IMR-90 (cell line): ENCODE results near the gene ARHGEF16. TPM values are rescaled to one million over a fixed set of nuclear protein-coding genes. Genes with fewer than 3 reads are reported as not detected.

Experiments used
- ATAC-seq: fragments of 200-7000 bp; cut with Tn5 transposase; 2 replicates; pipeline ENCODE4 v1.9.1; 2020; ENCODE audit warnings: low read depth, mild to moderate bottlenecking, moderate library complexity
- BruUV-seq: library from RNA; stranded (reverse); fragments of 400-500 nt; replicated peaks from 2 replicates; lab custom pipeline; 2021; lab: Mats Ljungman, UMichigan
- CTCF ChIA-PET: fragments of 300-600 bp; formaldehyde crosslinking; extraction: SDS; loops from one replicate; lab custom pipeline; 2021; ENCODE audit warnings: antibody characterized with exemption; lab: Yijun Ruan, JAX
- POLR2A ChIA-PET: fragments of 300-600 bp; sonication (Branson Sonifier 250); formaldehyde crosslinking; loops from one replicate; lab custom pipeline; 2022; ENCODE audit warnings: antibody characterized with exemption; ENCODE audit not compliant: unreplicated experiment; lab: Charles Lee
- DNase-seq: peaks from one replicate; pipeline ENCODE4 v3.0.0; 2013
- H2AFZ ChIP-seq: replicated peaks from 2 replicates; pipeline ENCODE3; 2013; ENCODE audit warnings: low read length, mild to moderate bottlenecking; ENCODE audit not compliant: poor library complexity
- H2AK5ac ChIP-seq: 2 replicates; pipeline ENCODE4 v1.6.1; 2013; ENCODE audit warnings: low read depth, low read length, inconsistent platforms
- H2AK9ac ChIP-seq: replicated peaks from 2 replicates; pipeline ENCODE3; 2013; ENCODE audit warnings: mild to moderate bottlenecking, low read depth, low read length, moderate library complexity; ENCODE audit not compliant: poor library complexity
- H2BK120ac ChIP-seq: 2 replicates; pipeline ENCODE4 v1.6.1; 2013; ENCODE audit warnings: low read depth, low read length, inconsistent platforms
- H2BK15ac ChIP-seq: 3 replicates; pipeline ENCODE4 v1.6.1; 2013; ENCODE audit warnings: low read depth, low read length, inconsistent platforms
- H2BK20ac ChIP-seq: 2 replicates; pipeline ENCODE4 v1.6.1; 2013; ENCODE audit warnings: low read depth, mild to moderate bottlenecking, inconsistent platforms, low read length, moderate library complexity
- H2BK5ac ChIP-seq: 2 replicates; pipeline ENCODE4 v1.6.1; 2013; ENCODE audit warnings: mild to moderate bottlenecking, low read depth, low read length, inconsistent platforms; ENCODE audit not compliant: poor library complexity, severe bottlenecking
- H3K14ac ChIP-seq: replicated peaks from 2 replicates; pipeline ENCODE4 v1.6.1; 2013; ENCODE audit warnings: low read depth, low read length, inconsistent platforms
- H3K18ac ChIP-seq: 2 replicates; pipeline ENCODE4 v1.6.1; 2013; ENCODE audit warnings: low read depth, low read length, control low read depth
- H3K23ac ChIP-seq: 2 replicates; pipeline ENCODE4 v1.6.1; 2013; ENCODE audit warnings: low read depth, low read length, inconsistent platforms
- H3K27ac ChIP-seq: 2 replicates; pipeline ENCODE4 v1.5.1; 2013; ENCODE audit warnings: mild to moderate bottlenecking, control low read depth, low read length; ENCODE audit not compliant: insufficient read depth
- H3K27me3 ChIP-seq: 2 replicates; pipeline ENCODE4 v1.6.1; 2013; ENCODE audit warnings: low read length; ENCODE audit not compliant: control insufficient read depth, insufficient read depth
- H3K36me3 ChIP-seq: 2 replicates; pipeline ENCODE4 v1.6.1; 2013; ENCODE audit warnings: low read length, mixed read lengths; ENCODE audit not compliant: control insufficient read depth, insufficient read depth
- H3K4ac ChIP-seq: 2 replicates; pipeline ENCODE4 v1.6.1; 2013; ENCODE audit warnings: low read depth, low read length, inconsistent platforms
- H3K4me1 ChIP-seq: 2 replicates; pipeline ENCODE4 v1.6.1; 2013; ENCODE audit warnings: low read length, mixed read lengths; ENCODE audit not compliant: control insufficient read depth, insufficient read depth
- H3K4me2 ChIP-seq: 2 replicates; pipeline ENCODE4 v1.6.1; 2013; ENCODE audit warnings: low read depth, mild to moderate bottlenecking, control low read depth, low read length, moderate library complexity
- H3K4me3 ChIP-seq: 2 replicates; pipeline ENCODE4 v1.5.1; 2013; ENCODE audit warnings: low read depth, mild to moderate bottlenecking, control low read depth, low read length, moderate library complexity; ENCODE audit not compliant: insufficient read depth
- H3K56ac ChIP-seq: 2 replicates; pipeline ENCODE4 v1.6.1; 2013; ENCODE audit warnings: low read length, inconsistent platforms; ENCODE audit not compliant: insufficient read depth; ENCODE audit errors: extremely low read depth
- H3K79me1 ChIP-seq, 2 experiments: 2 replicates each; pipeline ENCODE4 v1.6.1; 2013; ENCODE audit warnings: low read length in 2 of 2, inconsistent platforms in 1 of 2, low read depth in 1 of 2
- H3K9ac ChIP-seq: 2 replicates; pipeline ENCODE4 v1.6.1; 2013; ENCODE audit warnings: low read depth, low read length, control low read depth
- H3K9me1 ChIP-seq: 2 replicates; pipeline ENCODE4 v1.6.1; 2013; ENCODE audit warnings: low read length, inconsistent platforms; ENCODE audit not compliant: insufficient read depth
- H3K9me3 ChIP-seq: 2 replicates; pipeline ENCODE4 v1.6.1; 2013; ENCODE audit warnings: low read length; ENCODE audit not compliant: control insufficient read depth, insufficient read depth
- H4K20me1 ChIP-seq: 2 replicates; pipeline ENCODE4 v1.6.1; 2013; ENCODE audit warnings: low read length, inconsistent platforms; ENCODE audit not compliant: insufficient read depth
- H4K5ac ChIP-seq: 2 replicates; pipeline ENCODE4 v1.6.1; 2013; ENCODE audit warnings: mild to moderate bottlenecking, low read depth, low read length, control low read depth
- H4K8ac ChIP-seq, 2 experiments: 2 replicates each; pipeline ENCODE4 v1.6.1; 2013; ENCODE audit warnings: low read depth in 2 of 2, low read length in 2 of 2, control low read depth in 1 of 2, inconsistent platforms in 1 of 2
- H4K91ac ChIP-seq: 2 replicates; pipeline ENCODE4 v1.6.1; 2013; ENCODE audit warnings: low read depth, low read length, inconsistent platforms; ENCODE audit not compliant: insufficient read depth
- BHLHE40 ChIP-seq: fragments of 150-350 bp; IDR thresholded peaks from 2 replicates; pipeline ENCODE4 v1.6.1; 2016; ENCODE audit warnings: mild to moderate bottlenecking, low read depth, low read length
- FOS ChIP-seq: fragments of 150-350 bp; IDR thresholded peaks from 2 replicates; pipeline ENCODE4 v1.6.1; 2016; ENCODE audit warnings: low read depth, low read length
- MAZ ChIP-seq: IDR thresholded peaks from 2 replicates; pipeline ENCODE4 v1.6.1; 2012; ENCODE audit warnings: low read depth, mild to moderate bottlenecking, low read length, improper control_type of control experiment, moderate library complexity, borderline replicate concordance
- NFE2L2 ChIP-seq: fragments of 150-350 bp; IDR thresholded peaks from 2 replicates; pipeline ENCODE4 v1.6.1; 2016; ENCODE audit warnings: low read depth, mild to moderate bottlenecking, low read length
- POLR2A ChIP-seq: IDR thresholded peaks from 2 replicates; pipeline ENCODE4 v1.6.1; 2012; ENCODE audit warnings: mild to moderate bottlenecking, low read depth, low read length
- RAD21 ChIP-seq: IDR thresholded peaks from 2 replicates; pipeline ENCODE4 v1.6.1; 2012; ENCODE audit warnings: low read length, improper control_type of control experiment
- SMC3 ChIP-seq: fragments of 150-350 bp; IDR thresholded peaks from 2 replicates; pipeline ENCODE4 v1.6.1; 2016; ENCODE audit warnings: low read depth, mild to moderate bottlenecking, antibody characterized with exemption, low read length, moderate library complexity
- WGBS, 2 experiments: methylation state at CpG; one replicate each; pipeline versions ENCODE4 v1.1.5 to v1.1.7; 2013; ENCODE audit warnings: missing lambda C conversion rate in 2 of 2; ENCODE audit not compliant: insufficient read length in 1 of 2; ENCODE audit errors: extremely low coverage in 2 of 2; 5-methylcytosine and 5-hydroxymethylcytosine counted together
- dilution Hi-C: fragments of 300-500 bp; cut with HindIII; formaldehyde crosslinking; loops from one replicate; pipeline ENCODE4 v1.14.3; 2018; ENCODE audit warnings: low sequenced_read_pairs; ENCODE audit not compliant: unreplicated experiment
- in situ Hi-C: fragments of 300-500 bp; cut with MboI; formaldehyde crosslinking; loops from 3 replicates; pipeline ENCODE4 v1.14.3; 2019; ENCODE audit warnings: low sequenced_read_pairs, inconsistent platforms, mixed read lengths
- intact Hi-C: fragments of 100-400 bp; cut with micrococcal nuclease; formaldehyde crosslinking; loops from 2 replicates; pipeline ENCODE4 v1.10.0; 2022
- polyA plus RNA-seq, 3 experiments: library from polyadenylated mRNA; depleted of rRNA; stranded (reverse); fragments of >200 nt; gene quantifications; 2 replicates each; pipeline ENCODE4 v1.2.3, GENCODE V29; 2012; ENCODE audit warnings: low replicate concordance in 1 of 3
- total RNA-seq: library from RNA; depleted of rRNA; stranded (reverse); fragments of >200 nt; gene quantifications from 2 replicates; pipeline ENCODE4 v1.2.3, GENCODE V29; 2012
- TF ChIP-seq, protein P1 (sequence below): fragments of 150-350 bp; IDR thresholded peaks from 2 replicates; pipeline ENCODE4 v1.6.1; 2017; ENCODE audit warnings: mild to moderate bottlenecking, antibody characterized with exemption, low read length, low read depth

The ARHGEF16 gene
- total and polyA plus RNA-seq, 2 of the 4 experiments (the other 2 are of a cell fraction): 0.18 to 0.39 TPM

DNA sequence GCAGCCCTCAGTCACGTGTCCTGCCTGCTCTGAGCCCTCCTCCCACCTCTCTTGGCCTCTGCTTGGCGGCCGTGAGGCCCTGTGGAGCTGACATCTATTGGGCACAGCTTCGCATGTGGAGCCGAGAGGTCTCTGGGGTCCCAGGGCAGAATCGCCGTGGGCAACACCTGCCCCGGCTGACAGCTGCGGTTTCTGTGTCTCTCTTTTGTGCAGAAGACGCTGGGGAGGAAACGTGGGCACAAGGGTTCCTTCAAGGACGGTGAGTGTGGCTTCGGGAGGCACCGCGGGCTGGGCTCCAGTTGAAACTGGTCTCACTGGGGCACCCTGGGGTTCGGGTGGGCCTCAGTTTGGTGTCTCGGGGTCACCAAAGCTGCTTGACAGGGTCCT lies 11.5 kb downstream of the ARHGEF16 start:
- H2BK5ac ChIP-seq: no peak overlapping the region
- in situ Hi-C loops: no loop called here
- H3K36me3 ChIP-seq: no peaks in the 10 kb centered on the region
- no peak overlapping the region for H4K91ac ChIP-seq
- H3K4ac ChIP-seq: no peak overlapping the region
- DNase-seq (no peak), ATAC-seq (no peak)
- no peaks in the 10 kb centered on the region for H4K20me1 ChIP-seq
- whole genome bisulfite sequencing, 2 experiments: 70% methylated on average over 8 of the region's 17 CpGs; no CpG with 5 or more reads in 1 of the 2 experiments
- H3K27me3 ChIP-seq: peaks cover 8% of the 10 kb centered on the region
- dilution Hi-C loops: no loop called here
- no peak overlapping the region for H3K18ac ChIP-seq
- no peak overlapping the region for H3K4me3 ChIP-seq
- no peak overlapping the region for H3K23ac ChIP-seq
- no peaks in the 10 kb centered on the region for H3K9me1 ChIP-seq
- H4K8ac ChIP-seq: no peak overlapping the region
- H2AK5ac ChIP-seq: no peak overlapping the region
- no peak overlapping the region for H3K9ac ChIP-seq
- H2AK9ac ChIP-seq: no peak overlapping the region
- H3K56ac ChIP-seq: no peak overlapping the region
- H3K14ac ChIP-seq: no peak overlapping the region
- POLR2A ChIA-PET: no interaction called here
- H3K4me1 ChIP-seq: peaks cover under 1% of the 10 kb centered on the region; the same call in 1 of the 2 replicates
- TF ChIP-seq RAD21 (no peak), MAZ (no peak), NFE2L2 (no peak), SMC3 (no peak), BHLHE40 (no peak), POLR2A (no peak), FOS (no peak)
- TF ChIP-seq, protein P1, sequence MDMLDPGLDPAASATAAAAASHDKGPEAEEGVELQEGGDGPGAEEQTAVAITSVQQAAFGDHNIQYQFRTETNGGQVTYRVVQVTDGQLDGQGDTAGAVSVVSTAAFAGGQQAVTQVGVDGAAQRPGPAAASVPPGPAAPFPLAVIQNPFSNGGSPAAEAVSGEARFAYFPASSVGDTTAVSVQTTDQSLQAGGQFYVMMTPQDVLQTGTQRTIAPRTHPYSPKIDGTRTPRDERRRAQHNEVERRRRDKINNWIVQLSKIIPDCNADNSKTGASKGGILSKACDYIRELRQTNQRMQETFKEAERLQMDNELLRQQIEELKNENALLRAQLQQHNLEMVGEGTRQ: no peak
- no peak overlapping the region for H2AFZ ChIP-seq
- H4K5ac ChIP-seq: no peak overlapping the region
- no peaks in the 10 kb centered on the region for H3K9me3 ChIP-seq
- H3K79me1 ChIP-seq: no peaks in the 10 kb centered on the region
- intact Hi-C loops: no loop called here
- H2BK120ac ChIP-seq: no peak overlapping the region
- H2BK20ac ChIP-seq: no peak overlapping the region
- no peak overlapping the region for H3K4me2 ChIP-seq
- H2BK15ac ChIP-seq: no peak overlapping the region
- no TSS peak for BruUV-seq
- CTCF ChIA-PET: no interaction called here
- no peak overlapping the region for H3K27ac ChIP-seq
